Skin of body (tissue), 2 donors: Measurements from ENCODE around the gene POLR3H. TPM values are rescaled to one million over a fixed set of nuclear protein-coding genes. Genes with fewer than 3 reads are reported as not detected.

Source experiments
- DNase-seq: peaks from one replicate; lab custom pipeline; 2025; lab: John Stamatoyannopoulos, UW
- total RNA-seq: library from RNA; depleted of rRNA; stranded (reverse); fragments of >200 nt; gene quantifications from one replicate; pipeline ENCODE4 v1.2.3, GENCODE V29; 2014

POLR3H gene
- total RNA-seq, 1 donor from 2014 or later: 7.8 TPM

DNA sequence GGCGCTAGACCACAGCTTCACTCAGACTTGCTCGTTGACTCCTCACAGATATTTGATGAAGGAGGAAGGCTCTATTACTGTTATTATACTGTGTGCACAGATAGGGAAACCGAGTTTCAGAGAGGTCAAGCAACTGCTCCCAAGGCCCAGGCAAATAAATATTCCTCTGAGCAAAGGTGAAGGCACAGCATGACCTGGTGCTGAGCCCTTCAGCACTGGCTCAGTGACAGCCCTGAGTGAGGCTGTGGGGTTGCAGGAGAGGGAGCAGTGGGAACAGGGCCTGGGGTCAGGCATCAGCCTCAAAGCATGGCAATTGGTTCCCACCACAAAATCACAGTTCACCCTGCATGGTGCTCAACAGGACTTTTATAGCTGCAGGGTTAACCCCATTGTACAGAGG, 7.1 kb downstream of the POLR3H start:
- DNase-seq: no peak

DNA sequence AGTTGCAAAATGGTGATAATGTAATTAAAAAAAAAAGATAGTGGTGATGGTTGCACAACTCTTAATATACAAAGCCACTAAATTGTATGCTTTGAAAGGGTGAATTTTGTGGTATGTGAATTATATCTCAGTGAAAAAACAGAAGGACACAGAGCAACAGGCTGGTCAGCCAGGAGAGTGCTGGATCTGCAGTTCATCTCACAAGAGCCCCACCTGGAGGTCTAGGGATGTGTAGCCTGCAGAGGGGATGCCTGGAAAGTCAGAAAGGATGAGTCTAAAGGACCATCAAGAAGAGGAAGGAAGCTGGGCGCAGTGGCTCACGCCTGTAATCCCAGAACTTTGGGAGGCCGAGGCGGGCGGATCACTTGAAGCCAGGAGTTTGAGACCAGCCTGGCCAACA, 9.0 kb downstream of the POLR3H start:
- DNase-seq: no peak

DNA sequence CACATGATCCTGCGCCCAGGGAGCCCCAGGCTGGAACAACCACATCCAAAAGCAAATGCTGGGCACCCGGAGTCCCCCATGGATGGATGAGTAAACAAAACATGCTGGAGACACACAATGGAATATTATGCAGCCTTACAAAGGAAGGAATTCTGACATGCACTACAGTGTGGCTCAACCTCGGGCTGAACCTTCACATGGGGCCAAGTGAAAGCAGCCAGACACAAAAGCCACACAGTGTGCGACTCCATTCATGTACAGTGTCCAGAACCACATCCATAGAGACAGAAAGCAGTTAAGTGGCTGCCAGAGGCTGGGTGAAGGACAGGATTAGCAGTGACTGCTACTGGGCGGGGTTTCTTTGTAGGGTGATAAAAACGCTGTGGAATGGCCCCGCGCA, 10.1 kb downstream of the POLR3H start:
- no peak for DNase-seq

DNA sequence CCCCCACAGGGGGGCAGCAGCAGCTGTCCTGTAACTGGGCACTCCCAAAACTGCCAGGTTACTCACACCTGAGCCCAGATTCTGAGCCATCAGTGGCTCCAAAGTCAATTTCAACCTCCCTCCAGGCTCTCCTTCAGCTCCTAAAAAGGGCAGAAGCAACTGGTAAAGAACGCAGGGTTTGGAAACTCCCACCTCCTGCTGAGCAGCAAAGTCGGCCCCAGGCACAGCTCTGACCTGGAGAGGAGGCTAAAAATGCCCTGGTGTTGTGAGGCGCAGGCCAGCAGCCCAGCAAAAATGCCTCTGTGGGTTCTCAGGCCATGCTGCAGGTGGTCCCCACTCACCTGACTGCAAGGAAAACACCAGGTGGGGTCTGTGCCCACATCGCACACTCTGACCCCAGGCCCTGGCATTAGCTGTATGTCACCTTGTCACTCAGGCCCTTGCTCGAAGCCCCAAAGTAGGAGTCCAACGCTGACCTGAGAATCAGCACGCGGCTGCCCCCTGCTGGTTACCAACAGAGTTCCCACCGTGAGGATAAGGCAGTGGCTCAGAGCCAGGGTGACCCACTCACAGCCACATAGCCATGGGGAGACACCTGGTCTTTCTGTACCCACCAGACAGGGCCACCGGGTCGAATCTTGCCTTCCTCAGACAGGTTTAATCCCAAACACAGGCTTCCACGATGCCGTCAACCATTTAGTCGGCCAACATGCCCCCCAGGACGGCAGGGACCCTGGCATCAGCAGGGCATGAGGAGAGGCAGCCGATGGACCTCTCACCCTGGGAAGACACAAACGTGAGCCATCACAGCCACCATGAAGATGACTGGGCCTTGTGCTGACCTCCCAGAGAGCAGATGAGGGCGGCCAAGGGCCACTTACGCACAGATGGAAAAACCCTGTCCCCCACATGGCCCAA, 11.1 kb downstream of the POLR3H start:
- DNase-seq: no peak

DNA sequence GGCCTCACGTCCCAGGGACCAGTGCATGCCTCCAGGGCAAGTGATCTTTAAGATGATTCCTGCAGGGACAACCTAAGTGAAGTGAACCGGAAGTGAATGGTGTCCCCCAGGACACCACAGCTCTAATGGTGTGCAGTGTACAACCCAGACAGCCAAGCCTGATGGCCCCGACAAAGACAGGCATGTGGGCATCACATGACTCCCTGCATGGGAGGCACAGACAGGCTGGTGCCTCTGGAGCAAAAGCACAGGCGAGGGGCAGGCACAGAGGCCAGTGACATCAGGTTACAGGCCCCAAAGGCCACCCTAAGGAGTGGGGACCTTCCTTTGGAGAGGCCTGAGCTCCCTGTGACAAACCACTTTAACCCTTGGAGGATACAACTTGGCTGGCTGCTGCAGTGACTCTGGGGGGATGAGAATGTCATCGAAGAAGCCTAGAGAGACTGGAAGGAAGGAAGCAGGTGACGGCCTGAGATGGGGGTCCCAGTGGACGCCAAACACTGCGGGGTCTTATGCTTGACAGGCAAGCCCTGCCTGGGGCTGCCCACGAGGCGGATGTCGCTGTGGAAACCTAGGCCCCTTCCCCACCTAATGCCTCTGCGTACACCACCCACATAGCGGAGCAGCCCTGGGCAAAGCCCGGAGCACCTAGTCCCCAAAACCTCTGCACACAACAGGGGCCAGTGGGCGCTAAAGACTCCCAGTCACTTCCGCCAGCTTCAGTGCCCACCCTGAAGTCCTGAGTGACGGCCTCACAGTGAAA, 12.4 kb downstream of the POLR3H start:
- DNase-seq: no peak

DNA sequence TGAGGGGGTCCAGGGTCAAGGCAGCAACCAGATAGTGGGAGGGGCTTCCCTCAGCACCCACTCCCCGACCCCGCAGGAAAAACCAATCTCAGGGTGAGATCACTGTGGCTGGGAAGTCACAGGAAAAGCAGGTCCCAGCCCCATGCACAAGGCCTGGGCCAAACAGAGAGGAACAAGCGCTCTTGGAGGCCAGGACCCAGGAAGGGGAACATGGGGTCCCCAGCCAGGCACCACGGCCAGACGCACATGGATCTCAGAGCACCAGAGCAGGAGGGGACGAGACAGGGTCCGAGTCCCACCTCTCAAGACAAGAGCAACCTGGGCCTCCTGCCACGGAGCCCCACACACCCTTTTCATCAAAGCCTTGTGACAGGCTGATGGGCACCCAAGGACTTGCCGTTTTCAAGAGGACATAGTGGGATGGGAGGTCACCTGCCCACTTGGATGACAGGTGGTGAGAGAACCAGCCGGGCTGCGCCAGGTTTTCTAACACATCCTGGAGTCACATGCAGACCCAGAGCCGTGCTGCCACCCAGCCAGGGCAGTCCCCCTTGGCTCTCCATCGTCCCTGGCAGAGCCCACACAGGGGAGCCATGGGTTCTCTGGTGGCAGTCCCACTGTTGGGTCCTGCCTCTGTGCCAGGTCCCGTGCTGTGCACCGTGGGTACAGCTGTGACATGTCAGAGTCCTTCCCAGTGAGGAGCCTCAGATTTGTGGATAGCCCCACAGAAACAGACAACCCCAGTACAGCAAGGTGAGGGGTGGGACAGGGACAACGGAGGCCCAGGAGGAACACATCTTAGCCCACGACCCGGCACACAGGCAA, 13.2 kb downstream of the POLR3H start:
- no peak for DNase-seq

DNA sequence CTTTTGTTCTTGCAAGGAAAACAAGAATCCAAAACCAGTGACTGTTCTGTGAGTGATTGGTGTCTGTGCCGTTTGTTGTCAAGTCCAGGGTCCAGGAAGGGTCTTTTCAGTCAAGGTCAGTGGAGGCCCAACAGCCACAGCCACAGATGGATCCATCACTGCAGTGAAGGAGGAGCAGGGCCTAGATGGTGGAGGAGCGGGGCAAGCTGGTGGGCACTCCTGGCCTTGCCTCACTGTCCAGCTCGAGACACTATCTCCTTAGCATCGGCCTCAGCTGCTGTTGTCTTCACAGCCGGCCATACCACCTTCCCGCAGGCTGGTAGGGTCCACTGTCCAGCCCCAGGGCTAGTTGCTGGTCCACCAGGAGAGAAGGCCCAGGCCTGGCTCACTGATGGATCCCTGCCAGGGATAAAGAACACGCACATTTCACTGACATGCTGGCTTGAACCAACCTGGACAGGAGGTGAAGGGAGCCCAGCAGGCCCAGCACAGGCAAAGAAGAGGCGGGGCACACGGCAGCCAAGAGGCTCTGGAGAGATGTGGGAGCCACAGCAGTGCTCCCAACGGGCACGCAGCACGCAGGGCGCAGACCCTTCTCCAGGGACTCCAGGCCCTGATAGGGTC, 15.2 kb downstream of the POLR3H start:
- DNase-seq: no peak

DNA sequence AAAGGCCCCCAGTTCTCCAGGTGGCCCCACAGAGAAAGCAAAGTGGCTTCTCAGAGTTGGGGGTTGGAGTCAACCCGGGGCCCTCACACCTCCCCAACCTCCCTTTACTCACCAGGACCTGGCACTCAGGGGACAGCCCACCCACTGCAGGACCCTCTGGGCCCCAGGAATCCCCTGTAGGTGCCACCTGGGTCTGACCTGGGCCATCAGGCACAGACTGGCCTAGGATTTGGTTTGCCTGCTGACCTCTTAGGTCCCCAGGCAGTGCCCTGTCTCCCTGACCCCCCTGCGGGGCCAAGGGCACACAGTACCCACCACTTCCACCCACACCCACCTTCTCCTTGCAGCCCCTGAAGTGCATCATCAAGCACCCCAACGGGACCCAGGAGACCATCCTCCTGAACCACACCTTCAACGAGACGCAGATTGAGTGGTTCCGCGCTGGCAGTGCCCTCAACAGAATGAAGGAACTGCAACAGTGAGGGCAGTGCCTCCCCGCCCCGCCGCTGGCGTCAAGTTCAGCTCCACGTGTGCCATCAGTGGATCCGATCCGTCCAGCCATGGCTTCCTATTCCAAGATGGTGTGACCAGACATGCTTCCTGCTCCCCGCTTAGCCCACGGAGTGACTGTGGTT, 16.0 kb downstream of the POLR3H start:
- no peak for DNase-seq

DNA sequence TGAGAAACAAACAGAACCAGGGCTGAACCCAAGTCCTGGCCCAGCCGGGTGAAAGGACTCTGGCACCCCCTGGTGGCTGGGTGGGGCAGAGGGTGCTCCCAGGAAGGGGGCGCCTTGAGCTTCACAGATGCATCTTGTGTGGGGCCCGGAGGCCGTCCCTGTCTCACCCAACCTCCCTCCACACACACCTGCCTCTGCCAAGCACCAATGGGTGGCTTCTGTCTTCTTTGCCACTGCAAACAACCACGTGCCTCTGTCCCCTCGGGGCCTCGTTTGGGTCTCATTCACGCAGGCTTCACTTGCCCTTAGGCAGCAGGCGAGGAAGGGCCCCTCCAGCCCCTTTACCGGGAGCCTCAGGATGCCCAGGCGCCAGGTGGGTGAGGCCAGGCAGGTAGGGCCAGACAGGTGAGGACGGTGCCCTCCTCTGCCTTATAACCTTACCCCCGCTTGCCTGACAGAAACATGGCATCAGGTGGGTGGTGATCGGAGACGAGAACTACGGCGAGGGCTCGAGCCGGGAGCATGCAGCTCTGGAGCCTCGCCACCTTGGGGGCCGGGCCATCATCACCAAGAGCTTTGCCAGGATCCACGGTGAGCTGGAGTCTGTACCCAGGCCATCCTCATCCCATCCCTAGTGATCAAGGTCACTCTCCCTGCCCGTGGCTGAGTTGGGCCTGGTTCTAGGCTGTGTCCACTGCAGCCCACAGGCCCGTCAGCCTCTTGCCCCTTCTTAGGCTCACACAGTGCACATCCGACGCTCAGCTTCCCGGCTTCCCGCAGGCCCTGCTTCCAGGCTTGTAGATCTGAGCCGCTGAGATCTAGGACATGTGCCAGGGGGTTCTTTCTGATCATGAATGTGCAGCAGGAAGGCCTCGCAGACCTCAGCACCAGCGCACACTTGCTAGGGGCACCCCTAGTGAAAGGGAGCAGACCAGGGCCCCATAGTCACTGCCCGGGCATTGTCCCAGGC, 17.2 kb downstream of the POLR3H start:
- no peak for DNase-seq

DNA sequence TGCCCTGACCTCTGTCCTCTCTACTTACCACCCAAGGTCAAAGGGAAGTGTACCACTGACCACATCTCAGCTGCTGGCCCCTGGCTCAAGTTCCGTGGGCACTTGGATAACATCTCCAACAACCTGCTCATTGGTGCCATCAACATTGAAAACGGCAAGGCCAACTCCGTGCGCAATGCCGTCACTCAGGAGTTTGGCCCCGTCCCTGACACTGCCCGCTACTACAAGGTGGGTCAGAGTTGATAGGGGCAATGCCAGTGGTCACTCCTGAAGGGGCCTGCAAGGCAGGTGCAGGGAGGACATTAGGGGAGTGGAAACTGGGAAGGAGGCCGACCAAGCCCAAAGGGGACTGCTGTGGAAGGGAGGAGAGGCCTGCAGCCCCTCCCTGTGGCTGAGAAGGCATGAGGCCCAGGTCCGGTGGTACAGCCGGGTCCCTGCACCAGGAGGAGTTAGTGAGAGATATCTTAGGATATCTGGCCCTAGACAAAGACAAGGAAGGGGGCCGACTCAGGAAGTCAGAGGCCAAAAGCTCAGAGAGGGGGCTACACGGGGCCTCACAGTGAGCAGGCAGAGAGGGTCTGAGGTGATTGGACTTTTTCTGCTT, 17.9 kb downstream of the POLR3H start:
- no peak for DNase-seq

DNA sequence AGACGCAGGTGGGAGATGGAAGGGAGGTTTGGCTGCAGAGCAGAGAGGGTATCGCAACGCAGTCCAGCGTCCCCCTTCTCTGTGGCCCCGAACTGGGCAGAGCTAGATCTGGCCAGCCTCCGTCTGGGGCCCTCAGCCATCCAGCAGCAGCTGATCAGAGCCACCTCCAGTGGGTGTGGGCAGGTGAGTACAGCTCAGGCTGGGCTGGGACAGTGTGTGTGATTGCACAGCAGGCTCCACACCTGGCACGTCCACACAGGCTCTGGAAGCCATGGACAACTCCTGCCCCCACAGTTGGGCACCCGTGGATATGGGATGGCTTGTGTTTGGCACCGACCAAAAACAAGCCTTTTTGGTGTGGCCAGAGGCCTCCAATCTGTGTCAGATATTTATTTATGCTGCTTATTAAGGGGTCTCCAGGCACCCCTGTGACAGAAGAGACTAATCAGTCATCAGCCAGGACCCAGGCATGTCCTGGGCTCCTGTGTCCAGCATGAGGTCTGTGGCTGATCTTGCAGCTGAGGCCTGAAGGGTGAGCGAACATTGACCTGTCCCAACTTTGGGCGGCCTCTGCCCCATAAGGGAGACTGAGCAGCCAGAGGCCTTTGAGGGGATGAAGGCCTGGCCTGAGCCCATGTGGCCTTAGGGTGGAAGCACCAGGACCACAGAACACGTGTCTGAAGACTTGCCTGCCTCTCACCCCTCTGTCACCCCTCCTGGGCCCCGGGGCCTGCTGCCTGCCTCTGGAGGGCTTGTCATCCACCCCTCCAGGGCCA, 18.6 kb downstream of the POLR3H start:
- DNase-seq: no peak

DNA sequence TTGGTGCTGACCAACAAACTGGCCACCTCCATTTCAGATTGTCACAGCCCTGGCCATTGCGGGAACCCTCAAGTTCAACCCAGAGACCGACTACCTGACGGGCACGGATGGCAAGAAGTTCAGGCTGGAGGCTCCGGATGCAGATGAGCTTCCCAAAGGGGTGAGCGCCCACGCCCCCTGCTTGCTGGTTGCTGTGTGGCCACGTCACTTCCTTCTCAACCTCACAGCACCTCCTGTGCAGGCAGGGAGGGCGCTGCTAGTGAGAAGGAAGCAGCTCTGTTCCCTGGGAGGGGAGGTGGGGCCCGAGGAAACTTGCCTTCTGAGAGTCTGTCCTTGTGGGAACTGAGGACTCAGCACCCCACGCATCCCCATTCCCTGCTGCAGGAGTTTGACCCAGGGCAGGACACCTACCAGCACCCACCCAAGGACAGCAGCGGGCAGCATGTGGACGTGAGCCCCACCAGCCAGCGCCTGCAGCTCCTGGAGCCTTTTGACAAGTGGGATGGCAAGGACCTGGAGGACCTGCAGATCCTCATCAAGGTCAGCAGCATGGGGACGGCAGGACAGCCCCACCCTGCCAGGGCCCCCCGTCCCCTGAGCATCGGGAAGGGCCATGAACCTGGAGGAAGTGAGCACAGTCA, 19.3 kb downstream of the POLR3H start:
- no peak for DNase-seq

DNA sequence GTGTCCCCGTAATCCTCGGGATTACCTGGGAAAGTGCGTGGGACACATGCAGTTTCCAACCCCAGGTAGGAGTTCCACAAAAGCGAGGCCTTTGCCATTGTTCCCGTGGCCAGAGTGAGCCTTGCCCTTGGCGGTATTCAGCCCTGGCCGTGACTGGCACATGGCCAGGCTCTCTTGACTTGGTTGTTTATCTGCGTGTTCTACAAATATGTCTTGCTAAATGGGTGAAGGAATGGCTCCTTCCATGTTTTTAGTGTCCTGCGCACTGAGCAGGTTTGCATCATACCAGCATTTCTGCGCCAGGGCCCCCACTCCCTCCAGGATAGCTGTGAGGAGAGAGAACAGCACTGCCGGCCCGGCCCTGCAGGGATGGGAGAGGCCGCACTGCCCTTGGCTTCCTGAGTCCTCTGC, 20.0 kb downstream of the POLR3H start:
- DNase-seq: no peak

DNA sequence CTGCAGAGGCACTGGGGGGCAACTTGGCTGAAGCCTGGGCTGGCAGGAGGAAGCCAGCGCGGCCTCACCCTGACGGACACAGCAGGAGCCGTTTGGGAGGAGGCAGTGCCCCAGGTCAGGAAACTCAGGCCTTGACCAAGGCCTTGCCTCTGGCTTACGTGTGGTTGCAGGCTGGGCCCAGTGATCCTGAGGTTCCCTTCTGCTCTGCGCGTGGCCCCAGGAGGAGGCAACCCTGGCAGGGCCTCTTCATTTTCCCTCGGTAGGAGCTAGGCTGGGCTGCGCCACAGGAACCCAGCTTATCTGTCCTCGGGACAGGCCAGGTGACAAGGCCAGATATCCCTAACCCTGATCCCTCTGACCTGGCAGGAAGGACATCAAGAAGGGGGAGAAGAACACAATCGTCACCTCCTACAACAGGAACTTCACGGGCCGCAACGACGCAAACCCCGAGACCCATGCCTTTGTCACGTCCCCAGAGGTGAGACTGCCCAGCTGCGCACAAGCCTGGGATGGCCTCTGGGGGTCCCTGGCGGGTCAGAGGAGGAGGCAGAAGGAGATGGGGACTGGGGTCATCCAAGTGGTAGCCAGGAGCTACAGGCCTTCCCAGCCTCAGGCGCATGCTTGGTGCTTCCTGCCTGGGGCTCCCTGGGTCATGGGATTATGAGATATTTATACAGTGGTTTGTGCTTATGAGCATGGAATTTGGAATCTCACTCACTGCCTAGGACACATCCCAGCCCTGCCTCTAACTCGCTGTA, 20.6 kb downstream of the POLR3H start:
- DNase-seq: no peak

DNA sequence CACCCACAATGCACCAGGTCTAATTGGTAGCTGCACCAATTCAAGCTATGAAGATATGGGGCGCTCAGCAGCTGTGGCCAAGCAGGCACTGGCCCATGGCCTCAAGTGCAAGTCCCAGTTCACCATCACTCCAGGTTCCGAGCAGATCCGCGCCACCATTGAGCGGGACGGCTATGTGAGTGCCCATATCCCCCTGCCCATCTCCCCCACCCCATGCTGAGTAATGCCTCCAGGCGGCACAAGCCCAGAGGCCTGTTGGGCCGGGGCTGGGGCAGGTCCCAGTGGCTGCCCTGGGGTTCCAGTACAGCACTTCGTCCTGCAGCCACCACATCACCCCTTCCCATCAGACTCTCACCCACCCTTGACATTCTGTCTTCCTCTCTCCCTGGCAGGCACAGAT, 21.5 kb downstream of the POLR3H start:
- DNase-seq: no peak

DNA sequence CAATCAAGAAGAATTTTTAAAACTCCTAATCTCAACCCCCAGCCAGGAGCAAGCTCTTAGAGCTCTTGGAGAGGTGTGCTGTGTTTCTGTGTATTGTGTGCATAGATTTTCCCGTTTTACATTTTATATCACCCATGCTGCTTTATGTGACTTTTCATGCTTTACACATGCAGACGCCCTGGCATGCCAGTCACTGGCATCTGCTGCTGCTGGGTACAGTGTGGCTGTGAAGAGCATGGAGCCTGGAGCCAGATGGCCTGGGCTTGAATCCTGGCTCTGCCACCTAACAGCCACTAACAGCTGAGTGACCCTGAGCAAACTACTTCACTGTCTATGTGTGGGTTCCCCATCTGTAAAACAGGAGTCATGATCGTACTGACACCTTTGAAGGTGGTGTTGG, 23.1 kb downstream of the POLR3H start:
- no peak for DNase-seq

DNA sequence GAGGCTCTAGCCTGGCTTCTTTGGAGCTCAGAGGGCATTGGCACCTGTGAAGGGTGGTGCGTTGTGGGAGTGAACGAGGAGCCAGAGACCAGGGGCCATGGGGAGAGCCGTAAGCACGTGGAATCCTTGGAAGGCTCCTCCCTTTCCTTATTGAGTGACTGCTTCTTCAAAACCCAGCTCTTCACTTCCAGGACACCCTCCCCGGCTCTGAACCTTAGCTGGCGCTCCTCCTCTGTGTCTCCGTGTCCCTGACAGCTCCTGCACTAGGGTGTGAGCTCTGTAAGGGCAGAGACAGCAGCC, 26.3 kb downstream of the POLR3H start:
- no peak for DNase-seq
